ENCODE measurements around the gene DDAH2. TPM values are rescaled to one million over a fixed set of nuclear protein-coding genes. Genes with fewer than 3 reads are reported as not detected.

DDAH2 gene
- total RNA-seq, 1 donor = 96.6 TPM

GRCh38 chr6:31737315-31737990, 8.4 kb upstream of the DDAH2 start:
- H3K9me3 ChIP-seq (ENCODE audit: low read depth, low read length) = no peaks in the 10 kb centered on the region
- DNase-seq (ENCODE audit: insufficient read length, low spot score, missing footprints) = no peak
- no peak for TF ChIP-seq CTCF (IDR thresholded peaks at IDR 0.05; ENCODE audit: extremely low read depth, low read depth, low read length)
- H4K20me1 ChIP-seq (ENCODE audit: insufficient read depth, low read length) = peaks cover 14% of the 10 kb centered on the region
- H3K79me2 ChIP-seq (ENCODE audit: insufficient read depth, low read length) = peaks cover 50% of the 10 kb centered on the region
- peak overlapping the region; percentile 79 for H3K27ac ChIP-seq (ENCODE audit: low read depth, low read length)
- H3K36me3 ChIP-seq (ENCODE audit: insufficient read depth, low read length) = peaks cover 31% of the 10 kb centered on the region
- H3K4me2 ChIP-seq (ENCODE audit: insufficient read depth, low read length) = peak overlapping the region; percentile 66
- peak overlapping the region; percentile 39 for H3K4me3 ChIP-seq (ENCODE audit: insufficient read depth, low read length)
- H3K4me1 ChIP-seq (ENCODE audit: insufficient read depth, low read length) = peaks cover 47% of the 10 kb centered on the region
- peak overlapping the region; percentile 55 for H2AFZ ChIP-seq (ENCODE audit: low read length)
- H3K27me3 ChIP-seq (ENCODE audit: insufficient read depth, low read length) = no peaks in the 10 kb centered on the region

- Histone ChIP-seq H2AFZ (ENCODE audit: low read length) (peak overlapping the region; percentile 82), H3K27ac (ENCODE audit: low read depth, low read length) (peak overlapping the region; percentile 82), H3K36me3 (ENCODE audit: insufficient read depth, low read length) (peaks cover 31% of the 10 kb centered on the region), H3K79me2 (ENCODE audit: insufficient read depth, low read length) (peaks cover 56% of the 10 kb centered on the region), H3K4me2 (ENCODE audit: insufficient read depth, low read length) (peak overlapping the region; percentile 99), H3K9me3 (ENCODE audit: low read depth, low read length) (no peaks in the 10 kb centered on the region), H4K20me1 (ENCODE audit: insufficient read depth, low read length) (peaks cover 18% of the 10 kb centered on the region), H3K4me3 (ENCODE audit: insufficient read depth, low read length) (peak overlapping the region; percentile 89), H3K27me3 (ENCODE audit: insufficient read depth, low read length) (no peaks in the 10 kb centered on the region), H3K4me1 (ENCODE audit: insufficient read depth, low read length) (peaks cover 47% of the 10 kb centered on the region)
- peak; percentile 64 for DNase-seq (ENCODE audit: insufficient read length, low spot score, missing footprints)
- no peak for TF ChIP-seq CTCF (IDR thresholded peaks at IDR 0.05; ENCODE audit: extremely low read depth, low read depth, low read length)
These were observed 7.7 kb upstream of the DDAH2 start for GRCh38 chr6:31736768-31737314.

GRCh38 chr6:31736021-31736767, 7.1 kb upstream of the DDAH2 start, which contains the start of gene CLIC1:
TSS of gene CLIC1 (minus strand) at chr6:31736530. CDS start at chr6:31736300, 230 bp downstream.
- Histone ChIP-seq H3K4me3 (ENCODE audit: insufficient read depth, low read length) (peak within 1 kb of the TSS; percentile 89), H4K20me1 (ENCODE audit: insufficient read depth, low read length) (peaks cover 21% of the 10 kb centered on the region), H3K36me3 (ENCODE audit: insufficient read depth, low read length) (peaks cover 34% of the 10 kb centered on the region), H3K27ac (ENCODE audit: low read depth, low read length) (peak within 1 kb of the TSS; percentile 82), H3K4me2 (ENCODE audit: insufficient read depth, low read length) (peak within 1 kb of the TSS; percentile 99), H3K9me3 (ENCODE audit: low read depth, low read length) (no peaks in the 10 kb centered on the region), H3K27me3 (ENCODE audit: insufficient read depth, low read length) (no peaks in the 10 kb centered on the region), H3K4me1 (ENCODE audit: insufficient read depth, low read length) (peaks cover 47% of the 10 kb centered on the region), H2AFZ (ENCODE audit: low read length) (peak within 1 kb of the TSS; percentile 82), H3K79me2 (ENCODE audit: insufficient read depth, low read length) (peaks cover 56% of the 10 kb centered on the region)
- no peak for TF ChIP-seq CTCF (IDR thresholded peaks at IDR 0.05; ENCODE audit: extremely low read depth, low read depth, low read length)
- DNase-seq (ENCODE audit: insufficient read length, low spot score, missing footprints) = peak; percentile 98

Measured in osteoblast (primary cell).